ENCODE data around the gene ADCY10.
A peak's percentile ranks its signal among the peaks of the same experiment; 100 is the strongest.

Gene ADCY10

GRCh38 chr1:167936930-167937708, 23.2 kb upstream of the ADCY10 start, which contains the start of gene MPC2:
Gene MPC2 (minus strand): TSS chr1:167937072. CDS start chr1:167935841, 1,231 bp downstream.
- peak within 1 kb of the TSS; percentile 92 to 99 for H3K4me3 ChIP-seq
- peak within 1 kb of the TSS; percentile 99 to 100 for H3K27ac ChIP-seq
- peaks cover 0 to 69% (median 22%) of the 10 kb centered on the region in 4 donors for H3K4me1 ChIP-seq
- H3K36me3 ChIP-seq = no peaks in the 10 kb centered on the region
- H3K9me3 ChIP-seq = no peaks in the 10 kb centered on the region
- no peaks in the 10 kb centered on the region for H3K27me3 ChIP-seq
- TF ChIP-seq, protein P1, sequence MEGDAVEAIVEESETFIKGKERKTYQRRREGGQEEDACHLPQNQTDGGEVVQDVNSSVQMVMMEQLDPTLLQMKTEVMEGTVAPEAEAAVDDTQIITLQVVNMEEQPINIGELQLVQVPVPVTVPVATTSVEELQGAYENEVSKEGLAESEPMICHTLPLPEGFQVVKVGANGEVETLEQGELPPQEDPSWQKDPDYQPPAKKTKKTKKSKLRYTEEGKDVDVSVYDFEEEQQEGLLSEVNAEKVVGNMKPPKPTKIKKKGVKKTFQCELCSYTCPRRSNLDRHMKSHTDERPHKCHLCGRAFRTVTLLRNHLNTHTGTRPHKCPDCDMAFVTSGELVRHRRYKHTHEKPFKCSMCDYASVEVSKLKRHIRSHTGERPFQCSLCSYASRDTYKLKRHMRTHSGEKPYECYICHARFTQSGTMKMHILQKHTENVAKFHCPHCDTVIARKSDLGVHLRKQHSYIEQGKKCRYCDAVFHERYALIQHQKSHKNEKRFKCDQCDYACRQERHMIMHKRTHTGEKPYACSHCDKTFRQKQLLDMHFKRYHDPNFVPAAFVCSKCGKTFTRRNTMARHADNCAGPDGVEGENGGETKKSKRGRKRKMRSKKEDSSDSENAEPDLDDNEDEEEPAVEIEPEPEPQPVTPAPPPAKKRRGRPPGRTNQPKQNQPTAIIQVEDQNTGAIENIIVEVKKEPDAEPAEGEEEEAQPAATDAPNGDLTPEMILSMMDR (IDR thresholded peaks at IDR 0.05) = no peak
- intact Hi-C loops (cut with DNase I; ENCODE audit: low total_unique reads) = loop anchor here (10.0 kb wide), 1 partner anchor 212 kb away; the partner anchor contains the start of gene MPZL1
- peak; percentile 79 to 85 for DNase-seq

DNA sequence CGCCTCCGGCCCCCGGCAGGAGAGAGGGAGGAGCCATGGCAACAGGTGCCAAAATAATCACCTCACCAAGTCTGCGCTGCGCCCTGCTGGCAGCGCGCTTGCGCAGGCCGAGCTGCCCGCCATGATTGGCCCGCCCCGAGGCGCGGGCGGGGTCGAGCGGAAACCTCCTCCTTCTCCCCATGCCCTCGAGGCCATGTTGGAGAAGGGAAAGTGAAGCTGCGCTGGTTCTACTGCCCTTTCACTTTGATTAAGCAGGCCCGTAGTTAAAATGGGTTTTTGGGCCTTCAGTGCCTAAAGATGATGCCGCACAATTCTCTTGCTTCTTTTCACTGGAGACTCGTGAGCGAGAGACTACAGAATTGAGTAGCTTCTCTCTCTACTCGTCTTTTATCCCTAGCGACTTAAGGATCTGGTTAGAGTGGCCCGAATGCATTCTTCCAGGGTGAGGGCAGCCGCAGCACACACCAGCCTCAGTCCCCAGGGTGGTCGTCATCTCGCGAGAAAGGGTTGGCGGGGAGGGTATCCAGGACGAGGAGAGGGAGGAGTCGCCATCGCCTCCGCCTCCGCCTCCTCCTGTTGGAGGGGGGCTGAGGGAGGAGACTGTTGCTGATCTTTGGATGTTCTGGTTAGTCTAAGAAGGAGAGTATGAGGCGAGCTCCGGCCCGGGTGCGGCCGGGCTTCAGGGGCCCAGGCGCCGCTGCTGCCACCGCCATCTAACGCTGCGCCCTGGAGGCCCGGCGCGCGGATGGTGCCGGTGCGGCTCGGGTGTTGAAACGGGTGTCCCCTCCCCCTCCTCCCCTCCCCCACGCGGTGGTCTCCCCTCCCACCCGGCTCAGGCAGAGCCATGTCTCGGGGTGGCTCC, 22.4 kb upstream of the ADCY10 start, which contains the start of gene DCAF6:
DCAF6 (plus strand) TSS at position 616 of the 862 bp plus-strand sequence; CDS start at position 845, 229 bp downstream.
- Histone ChIP-seq H3K9me3 (no peaks in the 10 kb centered on the region), H3K4me3 (peak within 1 kb of the TSS; percentile 92 to 99), H3K36me3 (no peaks in the 10 kb centered on the region), H3K27me3 (no peaks in the 10 kb centered on the region), H3K4me1 (peaks cover 0 to 65% (median 19%) of the 10 kb centered on the region in 4 donors), H3K27ac (peak within 1 kb of the TSS; percentile 99 to 100)
- DNase-seq = peak; percentile 98 to 99
- intact Hi-C loops (cut with DNase I; ENCODE audit: low total_unique reads) = loop anchor here (10.0 kb wide), 1 partner anchor 211 kb away; the partner anchor contains the start of gene MPZL1
- TF ChIP-seq, protein P1 (IDR thresholded peaks at IDR 0.05) = no peak

DNA sequence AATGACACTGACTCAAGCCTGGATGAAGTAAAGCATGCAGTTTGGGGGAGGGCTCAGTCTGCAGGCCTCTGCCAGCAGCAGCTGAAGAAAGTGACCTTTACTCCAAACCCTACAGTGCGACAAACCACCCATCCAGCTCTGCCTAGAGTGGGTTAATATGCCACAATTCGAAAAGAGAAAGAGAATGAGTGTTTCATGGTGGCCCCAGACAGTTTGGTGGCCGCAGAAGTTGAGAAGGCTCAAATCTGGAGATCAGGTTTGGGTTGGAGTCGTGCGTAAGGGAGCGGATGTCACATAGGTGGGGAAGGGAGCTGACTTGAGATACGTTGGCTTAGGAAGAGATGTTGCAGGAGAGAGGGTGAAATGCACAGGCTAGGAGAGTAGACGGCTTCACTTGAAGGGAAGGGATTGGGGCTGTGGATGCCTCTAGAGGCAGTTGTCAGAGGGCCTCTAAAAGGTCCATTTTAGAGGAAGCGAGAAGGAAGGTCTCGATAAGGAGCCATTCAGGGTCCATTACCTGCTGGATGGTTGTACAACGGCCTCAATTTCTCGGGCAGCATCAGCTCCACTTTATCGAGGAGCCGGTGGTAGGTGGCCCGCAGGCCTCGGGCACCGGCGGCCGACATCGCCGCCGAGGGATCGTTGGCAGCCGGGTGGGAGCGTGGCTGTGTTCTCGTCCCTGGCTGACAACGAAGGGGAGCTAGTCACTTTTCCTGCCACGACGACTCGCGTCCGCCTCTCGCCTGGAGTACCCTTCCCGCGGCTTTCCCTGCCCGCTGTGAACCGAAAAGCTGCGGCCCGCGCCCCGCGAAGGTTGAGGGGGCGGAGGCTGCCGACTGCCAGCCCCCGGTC, 21.5 kb upstream of the ADCY10 start:
- intact Hi-C loops (cut with DNase I; ENCODE audit: low total_unique reads) = loop anchor here (10.0 kb wide), 1 partner anchor 211 kb away; the partner anchor contains the start of gene MPZL1
- peak overlapping the region; percentile 92 to 99 for H3K4me3 ChIP-seq
- TF ChIP-seq, protein P1 (IDR thresholded peaks at IDR 0.05) = no peak
- no peaks in the 10 kb centered on the region for H3K36me3 ChIP-seq
- H3K27ac ChIP-seq = peak overlapping the region; percentile 99 to 100
- H3K27me3 ChIP-seq = no peaks in the 10 kb centered on the region
- peaks cover 0 to 62% (median 21%) of the 10 kb centered on the region in 4 donors for H3K4me1 ChIP-seq
- H3K9me3 ChIP-seq = no peaks in the 10 kb centered on the region
- peak in 1 of 2 donors; percentile 22 for DNase-seq

DNA sequence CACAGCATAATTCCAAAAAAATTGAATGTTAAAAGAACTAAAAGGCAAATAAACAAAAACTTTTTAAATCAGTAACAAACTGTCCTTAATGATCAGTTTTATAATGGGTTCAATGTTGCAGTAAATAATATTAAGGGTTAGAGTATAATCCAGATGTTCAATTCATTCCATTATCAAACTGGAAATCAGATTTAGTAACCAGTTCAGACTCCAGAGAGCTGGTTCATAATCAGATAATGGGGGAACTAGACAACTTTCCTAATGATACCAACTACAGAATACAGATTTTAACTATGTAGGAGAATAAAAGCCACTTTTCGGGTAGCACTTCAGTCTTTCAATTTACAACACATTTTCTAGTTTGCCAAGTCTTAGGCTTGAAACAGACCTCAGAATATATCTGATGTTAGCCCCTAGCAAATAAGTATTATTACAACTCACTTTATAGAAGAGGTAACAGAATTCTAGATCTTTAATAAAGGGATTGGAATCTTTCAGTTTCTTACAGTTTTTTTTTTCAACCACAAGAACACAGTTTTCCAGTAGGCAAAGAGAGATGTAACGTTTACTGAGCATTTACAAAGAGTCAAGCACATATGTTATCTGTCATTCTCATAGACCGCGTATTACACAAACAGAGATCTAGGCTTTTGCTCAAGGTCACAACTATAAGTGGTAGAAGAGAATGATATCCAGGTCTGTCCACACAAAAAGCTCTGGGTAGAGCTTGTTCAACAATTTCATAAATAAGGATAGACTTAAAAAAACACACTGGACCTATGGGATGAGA, 20.7 kb upstream of the ADCY10 start:
- Histone ChIP-seq H3K27ac (peak overlapping the region; percentile 99 to 100), H3K9me3 (no peaks in the 10 kb centered on the region), H3K4me1 (peaks cover 0 to 61% (median 21%) of the 10 kb centered on the region in 4 donors), H3K36me3 (no peaks in the 10 kb centered on the region), H3K27me3 (no peaks in the 10 kb centered on the region), H3K4me3 (peak overlapping the region; percentile 92 to 99)
- intact Hi-C loops (cut with DNase I; ENCODE audit: low total_unique reads) = loop anchor here (10.0 kb wide), 1 partner anchor 210 kb away; the partner anchor contains the start of gene MPZL1
- DNase-seq = no peak
- TF ChIP-seq, protein P1 (IDR thresholded peaks at IDR 0.05) = no peak
